Stimulated activated CD8-positive, alpha-beta memory T cell treated with anti-CD3 and anti-CD28 coated beads, Interleukin-2, amount 100 ng/mL, for 1 hour (primary cell): Measurements from ENCODE around the gene TBC1D22A.

ENCODE experiments used
- DNase-seq, 2 donors: peaks; one replicate each; pipeline ENCODE4 v3.0.0-alpha.2; 2020; ENCODE audit warnings: low read depth in 2 of 2

Gene TBC1D22A

GRCh38 chr22:46909237-46910030 lies 147.0 kb downstream of the TBC1D22A start:
- no peak for DNase-seq

DNA sequence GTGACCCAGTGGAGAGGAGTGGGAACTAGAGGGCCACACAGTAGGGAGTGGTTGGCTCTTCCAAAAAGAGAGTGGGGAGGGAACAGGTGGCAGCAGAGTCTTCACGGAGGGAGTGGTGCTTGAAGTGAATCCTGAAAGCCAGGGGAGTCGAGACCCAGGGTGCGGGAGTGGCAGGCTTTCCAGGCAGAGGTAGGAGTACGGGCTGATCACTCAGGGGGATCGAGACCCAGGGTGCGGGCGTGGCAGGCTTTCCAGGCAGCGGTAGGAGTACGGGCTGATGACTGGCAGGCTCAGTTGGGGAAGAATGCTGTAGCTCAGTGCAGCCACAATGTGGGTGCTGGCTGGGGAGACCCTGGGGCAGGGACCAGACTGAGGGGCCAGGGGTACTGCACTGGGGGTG lies 148.2 kb downstream of the TBC1D22A start:
- no peak for DNase-seq

DNA sequence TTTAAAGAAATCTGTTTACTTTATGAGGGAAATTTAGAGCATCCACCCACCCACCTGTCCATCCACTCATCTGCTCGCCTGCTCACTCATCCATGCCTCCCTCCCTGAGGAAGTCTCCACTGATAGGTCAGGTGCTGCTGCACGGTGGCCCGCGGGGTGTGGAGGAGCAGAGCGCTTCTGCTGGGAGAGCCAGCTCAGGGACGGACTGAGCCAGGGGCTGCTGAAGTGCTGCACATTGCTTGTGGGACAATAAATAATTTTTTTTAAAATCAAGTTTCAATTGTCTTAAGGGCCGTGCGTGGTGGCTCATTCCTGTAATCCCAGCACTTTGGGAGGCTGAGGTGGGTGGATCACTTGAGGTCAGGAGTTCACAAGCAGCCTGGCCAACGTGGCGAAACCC lies 148.9 kb downstream of the TBC1D22A start:
- no peak for DNase-seq

- no peak for DNase-seq
These were observed 150.9 kb downstream of the TBC1D22A start for GRCh38 chr22:46913351-46913750.

DNA sequence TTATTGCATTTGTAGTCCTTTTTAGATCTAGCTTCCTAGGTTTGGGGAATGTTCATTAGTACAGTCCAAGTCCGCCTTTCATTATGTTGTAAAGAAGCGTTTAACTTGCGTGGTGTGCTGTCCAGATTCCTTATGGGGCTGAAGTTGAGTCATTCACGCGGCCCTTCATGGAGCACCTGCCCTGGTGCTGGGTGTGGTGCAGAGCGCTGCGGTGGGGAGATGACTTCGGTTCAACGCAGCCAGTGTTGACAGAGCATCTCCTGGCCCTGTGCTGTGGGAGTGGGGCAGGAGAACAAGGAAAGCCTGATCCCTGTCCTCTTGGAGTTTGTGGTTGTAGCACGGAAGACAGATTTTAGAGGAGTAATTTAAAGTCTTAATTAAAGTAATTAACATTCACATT lies 152.0 kb downstream of the TBC1D22A start:
- DNase-seq = no peak

DNA sequence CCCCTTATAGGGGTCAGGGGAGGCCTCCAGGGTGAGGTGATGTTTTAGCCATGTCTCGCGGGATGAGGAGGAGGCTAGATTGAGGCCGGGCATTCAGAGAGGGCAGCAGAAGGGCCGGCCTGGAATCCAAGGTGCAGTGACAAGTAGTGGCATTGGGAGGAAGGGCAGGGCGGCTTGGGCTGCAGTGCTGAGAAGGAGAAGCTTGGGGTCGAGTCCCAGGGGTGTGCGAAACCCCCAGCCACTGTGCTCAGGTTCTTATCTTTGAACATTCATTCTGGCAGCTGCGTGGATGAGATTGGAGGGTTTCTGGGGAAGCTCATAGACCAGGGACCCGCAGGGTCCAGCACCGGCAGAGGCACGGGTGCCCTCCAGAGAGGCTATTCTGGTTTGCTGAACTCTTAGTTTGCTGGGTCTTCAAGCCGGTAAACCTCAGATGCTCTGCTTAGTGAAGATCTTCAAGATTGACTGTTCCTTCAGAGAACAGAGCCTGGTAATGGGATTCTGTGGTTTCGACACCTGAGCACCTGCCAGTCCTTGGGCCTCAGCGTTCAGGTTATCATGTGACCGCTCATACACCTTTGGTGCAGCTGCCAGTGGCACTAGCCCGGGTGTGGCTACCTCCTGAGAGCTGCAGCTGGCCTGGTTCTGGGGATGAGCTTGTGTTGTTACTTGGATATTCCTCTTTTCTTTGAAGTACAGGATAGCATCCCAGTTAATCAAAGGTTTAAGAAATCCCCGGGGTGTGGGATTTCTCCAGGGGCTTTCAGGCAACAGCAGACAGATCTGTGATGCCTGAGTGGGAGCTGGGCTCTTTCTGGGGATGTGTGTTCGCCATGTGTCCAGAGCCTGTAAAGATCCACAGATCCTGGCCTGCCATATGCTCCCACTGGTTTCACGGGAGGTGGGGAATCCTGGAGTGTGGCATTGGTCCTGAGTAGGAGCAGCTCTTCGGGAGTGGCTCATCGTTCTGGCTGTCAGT lies 152.8 kb downstream of the TBC1D22A start:
- DNase-seq = no peak

DNA sequence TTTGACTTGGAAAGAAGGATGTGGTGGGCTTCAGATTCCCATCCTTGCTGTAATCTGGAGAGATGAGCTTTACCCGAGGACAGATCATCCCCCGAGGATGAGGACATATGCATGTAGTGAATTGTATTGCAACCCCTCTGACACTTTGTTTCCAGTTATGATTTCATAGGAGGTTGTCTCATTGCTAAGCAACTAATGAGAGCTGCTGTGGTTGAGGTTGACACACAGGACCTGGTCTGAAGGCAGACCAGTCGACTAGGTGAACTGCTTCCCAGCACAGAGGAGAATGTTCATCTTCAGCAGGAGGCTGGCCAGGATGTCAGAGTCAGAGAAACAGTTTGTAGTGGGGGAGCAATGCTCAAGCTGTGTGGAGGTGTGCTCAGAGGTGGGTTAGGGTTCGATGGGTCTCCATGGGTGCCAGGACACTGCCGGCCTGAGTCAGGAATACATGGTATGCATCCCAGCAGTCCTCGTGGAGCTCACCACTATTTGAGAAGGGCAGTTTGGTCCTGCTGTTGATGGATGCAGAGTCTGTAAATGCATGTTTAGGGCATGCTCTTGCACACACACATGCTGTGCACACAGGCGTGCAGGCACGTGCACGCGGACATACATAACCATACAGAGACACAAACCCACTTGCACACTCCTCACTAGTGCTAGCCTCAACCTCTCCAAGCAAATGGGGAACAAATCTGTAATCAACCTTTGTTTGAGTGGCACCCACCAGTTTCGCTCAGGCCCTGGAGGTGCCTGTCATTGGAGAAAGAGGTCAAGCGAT lies 153.7 kb downstream of the TBC1D22A start:
- no peak for DNase-seq

GRCh38 chr22:46916886-46917770 lies 154.7 kb downstream of the TBC1D22A start:
- DNase-seq = no peak

- DNase-seq = no peak
These were observed 155.3 kb downstream of the TBC1D22A start for GRCh38 chr22:46917771-46918101.

- DNase-seq = no peak
These were observed 155.7 kb downstream of the TBC1D22A start for GRCh38 chr22:46918197-46918596.

DNA sequence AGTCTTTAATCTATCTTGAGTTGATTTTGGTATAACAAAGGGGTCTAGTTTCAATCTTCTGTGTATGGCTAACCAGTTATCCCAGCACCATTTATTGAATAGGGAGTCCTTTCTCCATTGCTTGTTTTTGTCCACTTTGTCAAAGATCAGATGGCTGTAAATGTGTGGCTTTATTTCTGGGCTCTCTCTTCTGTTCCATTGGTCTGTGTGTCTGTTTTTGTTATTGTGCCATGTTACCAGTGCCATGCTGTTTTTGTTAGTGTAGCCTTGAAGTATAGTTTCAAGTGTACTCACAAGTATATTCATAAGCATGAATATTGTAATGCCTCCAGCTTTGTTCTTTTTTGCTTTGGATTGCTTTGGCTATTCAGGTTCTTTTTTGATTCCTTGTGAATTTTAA lies 159.6 kb downstream of the TBC1D22A start:
- no peak for DNase-seq

DNA sequence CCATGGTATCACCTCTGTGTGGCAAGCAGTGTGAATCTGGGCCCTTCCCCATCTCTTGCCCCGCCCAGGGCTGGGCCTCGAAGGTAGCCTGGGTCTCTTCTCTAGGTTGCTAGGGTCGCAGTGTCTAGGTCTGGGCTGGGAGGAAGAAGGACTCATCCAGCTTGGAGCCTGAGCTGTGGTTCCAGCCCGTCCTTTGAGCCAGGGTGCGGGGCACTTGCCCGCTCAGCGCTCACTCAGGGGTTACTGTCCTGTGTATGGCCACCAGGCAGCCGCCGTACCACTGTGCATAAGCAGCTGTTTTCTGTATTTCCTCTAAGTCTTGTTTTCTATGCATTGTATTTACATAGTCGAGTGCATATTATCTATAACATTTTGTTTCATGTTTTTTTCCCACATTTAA lies 160.9 kb downstream of the TBC1D22A start:
- DNase-seq = no peak

- DNase-seq = no peak
These were observed 163.4 kb downstream of the TBC1D22A start for GRCh38 chr22:46925818-46926217.

- no peak for DNase-seq
These were observed 166.7 kb downstream of the TBC1D22A start for GRCh38 chr22:46929046-46929709.

DNA sequence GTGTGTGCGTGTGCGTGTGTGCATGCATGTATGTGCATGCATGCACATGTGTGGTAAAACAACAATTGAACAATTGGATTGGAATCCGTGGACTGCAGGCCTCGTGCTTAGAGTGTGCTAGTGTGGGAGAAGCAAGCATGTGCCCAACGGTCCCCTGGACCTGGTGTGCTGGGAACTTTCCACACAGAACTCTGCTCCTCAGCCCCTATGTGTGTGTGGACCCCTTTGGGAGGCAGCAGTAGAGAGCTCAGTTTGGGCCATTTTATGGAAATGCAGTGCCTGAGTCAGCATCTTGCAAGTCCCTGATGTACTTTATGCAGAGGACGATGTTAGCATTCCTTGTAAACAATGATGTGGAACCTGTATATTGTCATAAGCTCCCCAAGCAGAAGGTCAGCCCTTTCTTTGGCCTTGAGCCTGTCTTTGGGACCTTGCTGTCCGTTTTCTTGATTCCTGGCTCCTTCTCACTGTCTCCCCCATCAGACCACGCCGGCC lies 167.3 kb downstream of the TBC1D22A start:
- DNase-seq = no peak

DNA sequence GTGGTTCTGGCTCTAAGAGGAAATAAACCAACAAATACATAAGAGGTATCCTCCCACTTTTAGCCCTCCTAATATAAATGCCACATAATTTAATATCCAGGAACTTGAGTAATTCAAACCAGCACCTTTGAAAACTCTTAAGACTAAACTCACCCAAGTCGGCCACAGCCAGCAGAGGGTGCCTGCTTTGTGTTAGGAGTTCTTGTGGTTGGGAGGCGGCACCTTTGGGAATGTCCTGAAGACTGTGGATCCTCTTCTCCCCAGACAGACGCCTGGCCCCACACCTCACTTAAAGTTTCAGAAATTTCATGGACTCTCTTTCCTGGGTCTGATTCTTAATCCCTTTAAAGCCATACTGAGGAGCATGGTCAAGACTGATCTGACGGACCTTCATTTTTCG lies 169.0 kb downstream of the TBC1D22A start:
- DNase-seq = no peak

DNA sequence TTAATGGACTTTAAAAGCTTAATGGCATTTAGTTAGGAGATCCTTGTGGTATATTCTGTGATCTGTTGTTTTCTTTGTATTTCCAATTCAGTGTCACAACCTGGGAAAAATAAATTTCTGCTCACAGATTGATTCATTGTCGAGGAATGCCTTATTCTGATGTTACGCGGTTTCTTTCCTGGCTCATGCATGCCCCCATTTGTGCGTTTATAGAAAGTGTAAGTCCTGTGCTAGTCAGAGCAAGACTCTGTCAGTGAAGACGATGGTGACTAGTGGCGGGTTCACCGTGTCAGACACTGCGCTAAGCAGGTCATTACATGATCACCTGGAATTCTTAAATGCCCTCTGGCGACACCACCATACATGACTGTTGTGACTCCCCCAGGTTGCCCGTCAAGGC lies 169.4 kb downstream of the TBC1D22A start:
- no peak for DNase-seq

DNA sequence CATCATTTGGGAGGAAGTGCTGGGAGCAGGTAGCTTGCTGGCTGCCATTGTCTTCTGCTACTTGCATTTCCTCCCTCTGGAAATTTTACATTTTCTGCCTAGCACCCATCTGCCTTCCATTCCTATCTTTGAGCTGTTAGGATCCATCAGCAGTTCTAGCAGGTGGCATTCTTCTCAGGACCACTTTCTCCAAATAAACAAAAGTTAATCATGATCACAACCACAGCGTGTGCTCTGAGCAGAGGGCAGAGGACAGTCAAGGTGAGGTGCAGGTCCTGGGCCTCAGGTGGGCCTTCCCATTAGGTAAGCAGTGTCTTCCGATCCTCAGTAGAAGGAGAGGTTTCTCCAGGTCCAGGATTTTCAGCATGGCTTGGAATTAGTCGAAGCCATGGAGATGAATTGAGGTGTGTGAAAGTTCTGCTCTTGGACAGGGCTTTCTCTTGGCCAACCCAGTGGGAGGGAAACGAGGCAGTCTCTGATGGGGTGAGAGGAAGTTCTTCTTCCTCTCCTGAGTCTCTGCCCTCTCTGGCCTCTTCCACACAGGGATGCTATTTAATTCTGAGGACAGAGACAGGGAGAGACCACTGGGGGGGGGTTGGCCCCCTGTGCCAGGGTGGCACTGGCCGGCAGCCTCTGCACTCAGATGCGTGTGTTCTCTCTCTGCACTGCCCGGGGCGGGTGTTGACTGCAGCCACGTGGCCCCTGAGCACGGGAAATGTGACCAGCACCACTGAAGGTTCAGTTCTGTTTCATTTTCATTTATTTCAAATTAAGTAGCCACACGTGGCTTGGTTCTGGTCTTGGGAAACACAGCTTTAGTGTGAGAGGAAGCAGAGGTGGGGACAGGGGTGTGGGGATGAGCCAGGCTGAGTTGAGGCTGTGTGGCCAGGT lies 170.8 kb downstream of the TBC1D22A start:
- no peak for DNase-seq

DNA sequence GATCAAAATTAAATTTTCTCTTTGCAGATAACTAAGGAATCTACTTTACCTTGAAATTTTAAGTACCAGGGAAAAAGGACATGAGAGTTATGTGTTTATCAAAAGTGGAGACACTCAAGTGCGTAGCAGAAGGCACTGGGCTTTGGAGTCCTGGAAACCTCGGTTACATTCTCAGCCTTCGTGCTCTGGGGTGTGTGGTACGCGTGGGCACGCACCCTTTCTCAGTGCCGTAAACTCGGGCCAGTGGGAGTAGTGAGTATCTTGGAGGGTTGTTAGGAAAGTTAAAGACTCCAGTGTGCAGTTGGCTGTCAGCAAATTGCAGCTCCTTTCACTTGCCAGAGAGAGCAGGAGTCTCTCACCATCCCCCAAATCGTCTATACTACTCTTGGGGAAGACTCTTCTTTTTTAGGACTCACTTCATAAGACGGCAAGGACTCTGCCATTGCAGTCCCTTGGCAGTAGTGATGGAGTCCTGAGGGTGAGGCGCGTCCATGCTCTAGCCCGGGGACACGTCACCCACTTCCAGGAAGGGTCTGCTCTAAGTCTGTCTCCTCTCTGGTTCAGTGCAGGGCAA lies 171.8 kb downstream of the TBC1D22A start:
- no peak for DNase-seq
